OCI-LY7 (cell line): ENCODE data around the gene MCM7.

ENCODE experiments used
- CTCF ChIP-seq: fragments of 200-600 bp; sonication (generic); conservative IDR thresholded peaks from 2 replicates; pipeline ENCODE4 v1.5.1; 2014; ENCODE audit warnings: mild to moderate bottlenecking, antibody characterized with exemption, low read length, moderate library complexity, mixed read lengths
- EZH2phosphoT487 ChIP-seq: fragments of 200-600 bp; sonication (generic); IDR thresholded peaks from 2 replicates; pipeline ENCODE4 v1.6.1; 2018; ENCODE audit warnings: low read depth, borderline replicate concordance, mild to moderate bottlenecking, mixed run types, antibody characterized with exemption, low read length, moderate library complexity, mixed read lengths

- no peak for TF ChIP-seq CTCF
- no peak for TF ChIP-seq EZH2phosphoT487
Measured at GRCh38 chr7:100082978-100083377, 18.2 kb downstream of the MCM7 start.
